ACC112 (cell line): ENCODE data around the gene SH3PXD2A.

ENCODE experiments used
- H2AFZ ChIP-seq: fragments of 200-600 bp; sonication (generic); one replicate; pipeline ENCODE4 v1.6.0; 2017; ENCODE audit warnings: antibody characterized with exemption, low read length; ENCODE audit not compliant: unreplicated experiment
- H3K27ac ChIP-seq: fragments of 200-600 bp; sonication (generic); 2 replicates; pipeline ENCODE4 v1.5.1; 2014; ENCODE audit warnings: low read depth, mild to moderate bottlenecking, antibody characterized with exemption, low read length, moderate library complexity
- H3K27me3 ChIP-seq: fragments of 200-600 bp; sonication (generic); 2 replicates; pipeline ENCODE4 v1.6.1; 2014; ENCODE audit warnings: mild to moderate bottlenecking, antibody characterized with exemption, low read length, moderate library complexity, mixed read lengths; ENCODE audit not compliant: insufficient read depth
- H3K36me3 ChIP-seq: fragments of 200-600 bp; sonication (generic); 2 replicates; pipeline ENCODE4 v1.6.1; 2016; ENCODE audit warnings: mild to moderate bottlenecking, antibody characterized with exemption, low read length, moderate library complexity, mixed read lengths; ENCODE audit not compliant: insufficient read depth
- H3K4me1 ChIP-seq: fragments of 200-600 bp; sonication (generic); one replicate; pipeline ENCODE4 v1.6.1; 2016; ENCODE audit warnings: low read length, mixed read lengths; ENCODE audit not compliant: insufficient read depth, unreplicated experiment, control insufficient read depth
- H3K4me3 ChIP-seq: fragments of 200-600 bp; sonication (generic); 2 replicates; pipeline ENCODE4 v1.5.1; 2014; ENCODE audit warnings: mild to moderate bottlenecking, low read depth, low read length
- H3K79me2 ChIP-seq: fragments of 200-600 bp; sonication (generic); one replicate; pipeline ENCODE4 v1.6.0; 2016; ENCODE audit warnings: low read length; ENCODE audit not compliant: control insufficient read depth, unreplicated experiment, insufficient read depth

SH3PXD2A gene

DNA sequence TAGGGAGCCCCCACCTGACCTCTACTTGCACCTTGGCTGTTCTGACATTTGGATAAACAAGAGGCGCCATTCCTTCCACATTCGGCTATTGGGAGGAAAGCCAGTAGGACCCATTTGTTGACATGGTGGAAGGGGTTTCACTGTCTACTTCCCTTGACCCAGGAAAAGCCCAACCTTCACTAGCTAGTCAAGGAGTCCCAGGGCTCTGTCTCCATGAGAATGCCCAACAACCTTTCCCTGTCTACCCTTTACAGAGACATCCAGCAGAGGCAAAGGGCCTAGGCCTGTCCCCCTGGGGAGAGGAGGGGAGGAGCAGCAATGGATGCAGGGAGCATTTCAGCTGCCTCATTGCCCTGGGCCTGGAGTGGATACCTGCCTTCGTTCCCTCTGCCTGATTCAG, 225.8 kb downstream of the SH3PXD2A start:
- Histone ChIP-seq H3K27ac (no peak overlapping the region), H3K27me3 (no peaks in the 10 kb centered on the region), H3K4me3 (no peak overlapping the region), H3K79me2 (peaks cover 4% of the 10 kb centered on the region), H3K4me1 (no peaks in the 10 kb centered on the region), H3K36me3 (no peaks in the 10 kb centered on the region), H2AFZ (no peak overlapping the region)

DNA sequence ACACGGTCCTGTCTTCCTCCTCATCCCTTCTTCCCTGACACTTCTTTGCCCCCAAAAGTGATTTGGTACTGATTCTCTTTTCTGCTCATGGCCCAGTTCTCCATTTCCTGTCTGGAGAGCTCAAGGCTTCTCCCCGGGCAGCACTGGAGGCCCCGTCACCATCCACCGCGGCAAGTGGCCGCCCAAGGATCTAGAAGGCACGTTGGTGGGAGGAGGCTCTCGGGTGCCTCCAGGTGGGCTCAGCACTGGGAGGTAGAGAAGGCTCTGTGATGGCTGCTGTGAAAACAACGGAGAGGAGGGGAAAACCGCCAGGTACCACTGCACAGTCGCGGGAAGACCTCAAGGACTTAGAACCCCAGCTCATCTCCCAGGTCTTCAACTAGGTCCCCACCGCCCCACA, 227.5 kb downstream of the SH3PXD2A start:
- H2AFZ ChIP-seq: no peak overlapping the region
- no peaks in the 10 kb centered on the region for H3K36me3 ChIP-seq
- H3K27me3 ChIP-seq: no peaks in the 10 kb centered on the region
- peaks cover 4% of the 10 kb centered on the region for H3K79me2 ChIP-seq
- H3K4me3 ChIP-seq: no peak overlapping the region
- no peak overlapping the region for H3K27ac ChIP-seq
- H3K4me1 ChIP-seq: no peaks in the 10 kb centered on the region

DNA sequence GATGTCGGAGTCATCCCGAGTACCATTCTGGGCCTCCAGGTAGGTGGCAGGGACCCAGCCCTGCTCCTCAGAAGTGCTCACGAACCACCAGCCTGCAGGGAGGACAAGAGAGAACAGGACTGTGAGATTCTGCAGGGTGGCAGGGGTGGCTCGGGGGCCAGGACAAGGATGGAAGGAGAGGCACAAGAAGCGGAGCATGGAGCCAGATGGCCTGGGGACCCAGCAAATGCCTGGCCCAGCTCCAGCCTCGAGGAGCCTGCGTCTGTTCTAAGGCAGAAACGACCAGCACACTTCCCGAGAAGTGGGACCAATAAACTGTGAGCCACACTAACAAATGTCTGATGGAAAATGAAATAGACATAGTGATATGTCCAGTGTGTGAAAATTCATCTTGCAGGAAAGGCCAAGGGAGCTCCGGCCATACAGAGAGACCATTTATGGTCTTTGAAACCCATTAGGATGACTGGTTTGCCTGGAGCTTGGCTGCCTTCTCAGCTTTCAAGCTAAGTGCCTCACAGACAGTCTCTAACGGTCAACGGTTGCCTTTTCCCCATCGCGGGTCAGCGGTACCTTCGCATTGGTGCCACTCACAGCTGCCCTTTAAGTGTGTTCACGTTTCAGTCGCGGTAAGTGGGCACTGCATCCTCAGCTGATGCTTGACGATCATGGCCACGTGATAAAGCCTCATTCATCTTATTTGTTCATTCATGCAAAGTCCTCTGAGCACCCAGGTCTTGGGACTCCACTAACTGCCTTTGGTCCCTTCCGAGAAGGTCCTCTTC, 228.1 kb downstream of the SH3PXD2A start:
- H3K79me2 ChIP-seq: peaks cover 4% of the 10 kb centered on the region
- H3K27me3 ChIP-seq: no peaks in the 10 kb centered on the region
- no peak overlapping the region for H3K4me3 ChIP-seq
- no peak overlapping the region for H2AFZ ChIP-seq
- H3K36me3 ChIP-seq: no peaks in the 10 kb centered on the region
- no peaks in the 10 kb centered on the region for H3K4me1 ChIP-seq
- H3K27ac ChIP-seq: no peak overlapping the region

DNA sequence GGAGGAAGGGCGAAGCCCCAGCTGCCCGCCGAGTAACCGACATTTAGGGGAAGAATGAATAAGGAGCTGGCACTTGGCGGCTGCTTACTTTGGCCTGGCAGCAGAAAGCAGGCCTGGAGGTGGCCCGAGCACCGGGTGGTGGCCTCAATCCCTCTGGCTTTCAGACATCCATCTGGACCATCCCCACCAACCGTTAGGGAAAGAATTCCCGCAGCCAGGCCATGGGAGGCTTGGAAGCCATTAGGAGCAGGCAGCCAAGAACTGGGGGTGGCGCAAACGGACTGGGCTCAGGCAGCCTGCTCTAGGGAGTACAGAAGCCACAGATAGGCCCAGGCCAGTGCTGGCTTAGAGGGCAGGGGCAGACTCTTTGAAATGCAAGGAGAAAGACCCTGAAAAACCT, 229.2 kb downstream of the SH3PXD2A start:
- Histone ChIP-seq H3K79me2 (no peaks in the 10 kb centered on the region), H2AFZ (no peak overlapping the region), H3K27ac (no peak overlapping the region), H3K4me1 (no peaks in the 10 kb centered on the region), H3K4me3 (no peak overlapping the region), H3K27me3 (no peaks in the 10 kb centered on the region), H3K36me3 (no peaks in the 10 kb centered on the region)

GRCh38 chr10:103622935-103623574, 232.3 kb downstream of the SH3PXD2A start:
- no peaks in the 10 kb centered on the region for H3K27me3 ChIP-seq
- peaks cover 19% of the 10 kb centered on the region for H3K4me1 ChIP-seq
- no peak overlapping the region for H2AFZ ChIP-seq
- no peaks in the 10 kb centered on the region for H3K36me3 ChIP-seq
- H3K27ac ChIP-seq: no peak overlapping the region
- no peaks in the 10 kb centered on the region for H3K79me2 ChIP-seq
- H3K4me3 ChIP-seq: no peak overlapping the region

DNA sequence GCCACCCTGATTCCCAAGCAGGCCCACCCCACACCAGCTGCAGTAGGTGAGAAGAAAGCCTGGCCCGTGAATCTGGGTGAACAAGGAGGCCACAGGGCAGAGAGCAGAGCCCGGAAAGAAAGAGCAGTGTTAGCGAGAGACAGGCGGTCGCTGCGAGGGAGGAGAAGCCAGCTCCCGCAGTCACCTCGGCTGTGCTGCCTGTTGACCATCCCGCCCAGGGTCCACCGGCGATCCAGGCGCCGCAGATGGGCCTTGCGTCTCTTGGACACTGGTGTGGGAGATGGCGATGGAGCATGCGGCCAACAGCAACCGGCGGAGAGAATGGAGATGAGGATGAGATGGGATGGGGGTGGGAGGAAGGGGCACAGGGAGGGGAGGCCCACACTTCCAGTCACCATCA, 233.1 kb downstream of the SH3PXD2A start:
- Histone ChIP-seq H3K27me3 (no peaks in the 10 kb centered on the region), H3K36me3 (no peaks in the 10 kb centered on the region), H3K79me2 (no peaks in the 10 kb centered on the region), H2AFZ (no peak overlapping the region), H3K4me1 (peaks cover 27% of the 10 kb centered on the region), H3K4me3 (no peak overlapping the region), H3K27ac (no peak overlapping the region)

DNA sequence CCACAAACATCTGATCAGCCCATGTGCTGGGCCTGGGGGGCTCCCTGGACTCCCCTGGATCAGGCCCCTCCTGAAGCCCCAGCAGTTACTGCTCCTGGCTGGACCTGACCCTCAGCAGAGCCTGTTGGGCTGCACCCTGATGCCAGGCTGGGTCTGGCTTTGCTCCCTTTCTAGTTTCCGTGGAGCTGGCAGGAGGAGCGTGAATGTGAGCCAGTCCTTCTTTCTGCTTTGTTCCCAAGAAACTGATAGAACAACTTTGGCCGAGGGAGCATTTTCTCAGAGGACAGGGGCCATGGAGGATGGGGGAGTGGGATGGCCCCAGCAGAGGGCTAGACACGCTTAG, 233.6 kb downstream of the SH3PXD2A start:
- no peak overlapping the region for H2AFZ ChIP-seq
- H3K27ac ChIP-seq: no peak overlapping the region
- no peaks in the 10 kb centered on the region for H3K79me2 ChIP-seq
- no peaks in the 10 kb centered on the region for H3K36me3 ChIP-seq
- H3K4me3 ChIP-seq: no peak overlapping the region
- peaks cover 32% of the 10 kb centered on the region for H3K4me1 ChIP-seq
- no peaks in the 10 kb centered on the region for H3K27me3 ChIP-seq

- no peak overlapping the region for H2AFZ ChIP-seq
- H3K4me3 ChIP-seq: no peak overlapping the region
- no peaks in the 10 kb centered on the region for H3K79me2 ChIP-seq
- no peak overlapping the region for H3K27ac ChIP-seq
- H3K4me1 ChIP-seq: peaks cover 37% of the 10 kb centered on the region
- H3K36me3 ChIP-seq: no peaks in the 10 kb centered on the region
- no peaks in the 10 kb centered on the region for H3K27me3 ChIP-seq
These were observed 234.2 kb downstream of the SH3PXD2A start for GRCh38 chr10:103620891-103621782.

DNA sequence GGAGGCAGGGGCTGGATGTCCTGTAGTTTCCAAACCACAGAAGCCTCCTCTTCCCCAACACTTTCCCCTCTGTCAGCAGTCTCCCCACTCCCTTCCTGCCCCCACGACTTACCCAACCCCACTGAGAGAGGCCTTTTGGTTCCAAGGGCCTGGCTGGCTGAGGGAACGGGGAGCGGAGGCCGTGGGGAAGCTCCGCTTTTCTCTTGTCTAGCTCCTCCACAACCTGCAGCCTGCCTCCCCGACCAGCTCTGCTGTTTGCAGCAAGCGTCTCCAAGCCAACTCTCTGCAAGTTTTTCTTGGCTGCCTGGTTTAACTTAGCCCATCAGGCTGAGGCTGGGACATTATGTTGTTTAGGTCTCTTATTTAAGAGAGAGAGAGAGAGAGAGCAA, 235.0 kb downstream of the SH3PXD2A start:
- H3K36me3 ChIP-seq: no peaks in the 10 kb centered on the region
- no peaks in the 10 kb centered on the region for H3K79me2 ChIP-seq
- no peak overlapping the region for H2AFZ ChIP-seq
- H3K4me1 ChIP-seq: peaks cover 44% of the 10 kb centered on the region
- H3K4me3 ChIP-seq: no peak overlapping the region
- H3K27ac ChIP-seq: no peak overlapping the region
- H3K27me3 ChIP-seq: no peaks in the 10 kb centered on the region

DNA sequence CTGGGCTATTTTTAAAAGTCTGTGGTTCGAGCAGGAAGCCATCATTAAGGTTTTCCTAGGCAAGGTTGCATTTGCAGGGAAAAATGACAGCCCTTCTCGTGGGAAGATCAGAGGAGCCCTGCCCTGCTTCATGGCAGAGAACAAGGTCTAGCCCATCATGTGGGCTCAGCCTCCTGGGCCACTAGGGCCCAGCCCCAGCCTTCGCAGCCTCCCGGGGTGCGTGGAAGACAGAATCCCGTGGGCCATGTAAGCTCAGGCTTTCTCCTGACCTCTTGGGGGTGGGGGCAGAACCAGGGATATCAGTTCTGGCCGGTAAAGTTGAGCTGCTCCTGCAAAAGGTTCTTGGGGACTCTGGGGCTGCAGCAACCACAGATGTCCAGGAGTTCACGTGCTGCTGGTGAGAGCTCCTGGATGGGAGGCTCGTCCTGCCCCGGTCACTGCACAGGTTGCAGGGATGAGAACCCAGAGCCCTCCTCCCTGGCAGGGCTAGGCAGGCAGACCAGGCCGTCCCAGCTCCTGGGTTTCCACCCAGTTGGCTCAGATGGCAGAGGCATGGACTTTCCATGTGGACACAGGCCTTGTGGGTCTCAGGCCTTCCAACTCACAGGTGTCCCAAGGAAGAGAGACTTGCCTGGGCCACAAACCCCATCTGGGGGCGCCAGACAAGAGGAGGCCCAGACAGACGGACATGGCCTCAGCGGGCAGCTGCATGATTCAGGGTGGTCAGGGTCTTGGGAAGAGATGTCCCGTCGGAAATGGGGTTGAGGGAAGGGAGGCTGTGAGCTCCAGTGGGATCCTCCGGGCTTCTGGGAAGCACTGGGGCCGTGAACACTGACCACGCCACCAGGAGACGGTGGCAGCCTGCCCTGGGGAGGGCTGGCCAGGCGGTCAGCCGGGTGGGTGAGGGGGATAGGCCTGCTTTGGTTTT, 235.7 kb downstream of the SH3PXD2A start:
- no peaks in the 10 kb centered on the region for H3K27me3 ChIP-seq
- H3K36me3 ChIP-seq: no peaks in the 10 kb centered on the region
- peak overlapping the region; percentile 38; the same call in 1 of the 2 replicates for H3K27ac ChIP-seq
- H2AFZ ChIP-seq: no peak overlapping the region
- peaks cover 50% of the 10 kb centered on the region for H3K4me1 ChIP-seq
- H3K79me2 ChIP-seq: no peaks in the 10 kb centered on the region
- no peak overlapping the region for H3K4me3 ChIP-seq
